Myocyte (in vitro differentiated cells): ENCODE measurements around the gene PPM1M. TPM values are rescaled to one million over a fixed set of nuclear protein-coding genes. Genes with fewer than 3 reads are reported as not detected.
A peak's percentile ranks its signal among the peaks of the same experiment; 100 is the strongest.

Experiments
- DNase-seq: peaks from one replicate; pipeline ENCODE4 v3.0.0-alpha.2; 2012; ENCODE audit warnings: low read depth
- polyA plus RNA-seq: library from polyadenylated mRNA; unstranded; fragments of >200 nt; gene quantifications from one replicate; pipeline ENCODE4 v1.2.1, GENCODE V29; 2012; ENCODE audit warnings: missing spikeins
- total RNA-seq: library from RNA; depleted of rRNA; stranded (reverse); fragments of >200 nt; gene quantifications from 2 replicates; pipeline ENCODE4 v1.2.3, GENCODE V29; 2014

The PPM1M gene, protein sequence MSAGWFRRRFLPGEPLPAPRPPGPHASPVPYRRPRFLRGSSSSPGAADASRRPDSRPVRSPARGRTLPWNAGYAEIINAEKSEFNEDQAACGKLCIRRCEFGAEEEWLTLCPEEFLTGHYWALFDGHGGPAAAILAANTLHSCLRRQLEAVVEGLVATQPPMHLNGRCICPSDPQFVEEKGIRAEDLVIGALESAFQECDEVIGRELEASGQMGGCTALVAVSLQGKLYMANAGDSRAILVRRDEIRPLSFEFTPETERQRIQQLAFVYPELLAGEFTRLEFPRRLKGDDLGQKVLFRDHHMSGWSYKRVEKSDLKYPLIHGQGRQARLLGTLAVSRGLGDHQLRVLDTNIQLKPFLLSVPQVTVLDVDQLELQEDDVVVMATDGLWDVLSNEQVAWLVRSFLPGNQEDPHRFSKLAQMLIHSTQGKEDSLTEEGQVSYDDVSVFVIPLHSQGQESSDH
- total RNA-seq, result 5.5 and 7.3 TPM in 2 replicates
- 29.7 TPM for polyA plus RNA-seq

DNA sequence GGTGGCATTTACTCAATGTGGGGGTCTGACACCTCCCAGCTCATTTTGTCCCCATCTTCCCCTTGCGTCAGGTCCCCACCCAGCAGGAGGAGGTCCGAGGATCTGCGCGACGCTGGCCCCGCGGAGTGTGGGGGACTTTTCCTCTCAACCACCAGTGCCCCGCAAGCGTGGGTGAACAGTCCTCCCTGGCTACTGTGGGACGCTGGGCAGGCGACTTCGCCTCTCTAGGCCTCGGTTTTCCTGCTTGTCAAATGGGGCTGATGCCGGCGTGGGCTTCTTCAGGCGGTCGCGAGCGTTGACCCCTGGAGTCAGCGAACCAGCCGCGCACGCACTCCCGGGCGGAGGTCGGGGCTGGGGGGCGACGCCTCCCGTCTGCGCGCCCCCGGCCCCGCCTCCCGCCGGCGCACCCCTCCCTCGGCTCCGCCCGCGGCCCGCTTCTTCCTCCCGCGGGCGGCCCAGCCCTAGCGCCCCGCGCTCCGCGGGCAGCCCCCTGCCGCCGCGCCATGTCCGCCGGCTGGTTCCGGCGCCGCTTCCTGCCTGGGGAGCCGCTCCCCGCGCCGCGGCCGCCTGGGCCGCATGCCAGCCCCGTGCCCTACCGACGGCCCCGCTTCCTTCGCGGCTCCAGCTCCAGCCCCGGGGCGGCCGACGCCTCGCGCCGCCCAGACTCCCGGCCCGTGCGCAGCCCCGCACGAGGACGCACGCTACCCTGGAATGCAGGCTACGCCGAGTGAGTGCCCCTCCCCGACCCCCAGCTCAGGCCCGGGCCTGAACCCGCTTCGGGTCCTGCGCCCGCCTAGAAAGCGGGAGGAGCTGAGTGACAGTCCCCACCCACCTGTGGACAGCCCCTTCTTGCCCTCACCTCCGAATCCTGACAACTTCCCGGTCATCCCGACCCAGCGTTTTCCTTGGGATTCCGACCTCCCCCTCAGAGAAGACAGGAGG lies at the start of gene PPM1M:
PPM1M (plus strand) TSS at position 438 of the 942 bp plus-strand sequence; CDS start at position 504, 66 bp downstream.
- peak; percentile 44 for DNase-seq

DNA sequence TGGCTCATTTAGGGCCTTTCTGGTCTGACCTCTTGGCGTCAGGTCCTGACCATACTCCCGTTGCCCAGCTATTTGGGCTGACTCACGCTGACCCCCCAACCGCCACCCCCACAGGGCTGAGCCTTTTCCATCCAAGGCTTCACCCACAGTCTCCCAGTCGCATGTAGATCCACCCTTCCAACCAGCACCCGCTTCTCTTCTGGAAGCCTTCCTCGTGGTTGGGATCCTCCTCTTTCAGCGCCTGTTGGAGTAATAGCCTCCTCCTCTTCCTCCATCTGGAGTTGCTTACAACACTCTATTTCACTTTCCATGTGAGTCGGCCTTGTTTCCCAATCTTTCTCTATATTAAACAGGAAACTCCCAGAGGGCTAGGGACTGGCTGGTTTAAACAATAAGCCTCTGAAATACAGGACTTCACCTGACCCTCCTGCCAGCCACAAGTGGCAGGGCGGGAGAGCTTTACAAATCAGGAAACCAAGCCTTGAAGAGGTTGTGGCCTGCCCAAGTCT lies 49.7 kb upstream of the PPM1M start:
- no peak for DNase-seq

DNA sequence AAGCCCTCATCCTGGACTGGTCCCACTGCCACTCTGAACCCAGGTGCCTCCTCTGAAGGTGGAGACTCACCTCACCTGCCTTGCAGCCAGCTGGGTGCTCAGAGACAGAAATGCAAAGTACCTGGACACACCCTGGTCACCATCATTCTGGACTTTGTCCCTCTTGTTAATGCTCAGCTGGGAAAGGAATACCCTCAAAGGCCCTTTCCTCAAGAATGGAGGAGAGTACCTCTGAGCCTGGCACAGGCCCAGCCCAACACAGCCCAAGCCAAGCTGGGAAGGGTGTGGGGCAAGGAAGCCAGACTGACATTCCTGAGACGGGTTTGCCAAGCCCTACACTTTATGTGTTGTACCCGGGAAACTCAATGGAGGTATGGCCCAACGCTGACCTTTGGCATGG lies 48.6 kb upstream of the PPM1M start:
- no peak for DNase-seq

DNA sequence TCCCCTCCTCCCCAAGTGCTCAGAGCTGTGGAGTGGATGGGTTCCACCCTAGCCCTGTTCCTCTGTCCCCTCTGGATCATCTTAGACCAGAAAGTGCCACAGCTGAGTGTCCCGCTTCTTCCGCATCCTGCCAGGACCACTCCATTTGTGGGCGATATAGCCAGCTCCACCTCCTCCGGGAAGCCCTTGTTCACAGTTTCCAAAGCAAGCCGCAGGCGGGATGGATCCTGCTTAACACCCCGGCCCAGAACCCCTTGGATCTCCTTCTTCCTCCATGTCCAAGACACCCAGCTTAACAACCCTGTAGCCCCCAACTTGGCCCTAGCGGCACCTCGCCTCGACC lies 48.1 kb upstream of the PPM1M start:
- DNase-seq, result no peak

DNA sequence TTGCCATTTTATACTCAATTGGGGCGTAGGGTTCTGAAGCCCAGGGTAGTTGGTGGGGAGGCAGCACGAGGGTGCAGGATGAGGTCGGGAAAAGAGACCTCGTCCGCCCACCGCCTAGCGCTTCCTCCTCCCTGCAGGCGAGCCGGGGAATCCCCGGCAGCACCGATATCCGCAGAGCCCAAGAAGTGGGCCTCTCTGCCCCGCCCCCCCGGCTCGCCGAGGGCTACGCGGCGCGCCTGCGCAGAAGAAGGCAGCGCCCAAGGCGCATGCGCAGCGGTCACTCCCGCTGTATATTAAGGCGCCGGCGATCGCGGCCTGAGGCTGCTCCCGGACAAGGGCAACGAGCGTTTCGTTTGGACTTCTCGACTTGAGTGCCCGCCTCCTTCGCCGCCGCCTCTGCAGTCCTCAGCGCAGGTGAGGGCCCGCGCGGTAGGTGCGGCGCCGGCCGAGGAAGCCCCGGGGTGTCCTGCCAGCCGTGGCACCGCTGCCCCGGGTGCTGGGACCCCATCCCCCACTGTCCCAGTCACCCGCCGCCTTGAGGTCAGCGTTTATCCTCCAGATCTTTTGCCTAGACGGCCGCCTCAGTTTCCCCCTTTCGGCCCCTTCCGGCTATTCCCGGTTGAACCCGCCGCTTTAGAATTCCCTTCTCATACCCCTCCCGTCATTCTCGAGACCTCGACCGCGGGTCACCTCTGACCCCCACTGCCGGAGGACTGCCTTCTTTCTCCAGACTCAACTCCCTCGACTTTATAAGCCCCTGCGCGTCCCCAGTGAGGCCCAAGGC lies 47.5 kb upstream of the PPM1M start, which contains the start of gene ALAS1:
ALAS1 (plus strand) TSS at position 319 of the 784 bp plus-strand sequence. CDS start 1,082 bp downstream, outside the sequence.
- peak; percentile 88 for DNase-seq

DNA sequence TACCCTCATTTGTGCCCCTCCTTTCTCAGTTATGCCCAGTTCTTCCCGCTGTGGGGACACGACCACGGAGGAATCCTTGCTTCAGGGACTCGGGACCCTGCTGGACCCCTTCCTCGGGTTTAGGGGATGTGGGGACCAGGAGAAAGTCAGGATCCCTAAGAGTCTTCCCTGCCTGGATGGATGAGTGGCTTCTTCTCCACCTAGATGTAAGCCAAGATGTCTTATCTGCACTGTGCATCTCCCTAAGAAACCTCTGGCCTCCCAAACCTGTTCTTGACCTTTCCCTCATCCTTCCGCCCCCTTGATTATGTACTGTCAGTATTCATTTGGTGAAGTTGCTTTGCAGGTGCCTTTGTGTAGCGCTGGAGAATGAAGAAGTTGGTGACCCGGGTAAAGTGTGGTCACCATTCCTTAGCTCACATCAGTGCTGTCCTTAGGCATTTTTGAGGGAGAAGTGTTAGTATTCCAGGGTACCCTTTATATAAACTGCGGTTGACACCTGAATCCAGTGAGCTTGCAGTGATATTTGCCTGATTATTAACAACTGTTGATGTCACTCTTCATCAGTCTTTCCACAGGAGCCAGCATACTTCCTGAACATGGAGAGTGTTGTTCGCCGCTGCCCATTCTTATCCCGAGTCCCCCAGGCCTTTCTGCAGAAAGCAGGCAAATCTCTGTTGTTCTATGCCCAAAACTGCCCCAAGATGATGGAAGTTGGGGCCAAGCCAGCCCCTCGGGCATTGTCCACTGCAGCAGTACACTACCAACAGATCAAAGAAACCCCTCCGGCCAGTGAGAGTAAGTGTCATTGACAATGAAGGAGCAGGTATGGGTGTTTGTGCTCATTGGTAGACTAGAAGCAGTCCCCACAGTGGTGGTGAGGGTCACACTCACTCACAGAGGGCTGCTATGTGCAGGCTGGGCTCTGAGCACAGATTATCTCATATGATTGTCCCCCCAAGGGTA lies 46.6 kb upstream of the PPM1M start:
- no peak for DNase-seq

DNA sequence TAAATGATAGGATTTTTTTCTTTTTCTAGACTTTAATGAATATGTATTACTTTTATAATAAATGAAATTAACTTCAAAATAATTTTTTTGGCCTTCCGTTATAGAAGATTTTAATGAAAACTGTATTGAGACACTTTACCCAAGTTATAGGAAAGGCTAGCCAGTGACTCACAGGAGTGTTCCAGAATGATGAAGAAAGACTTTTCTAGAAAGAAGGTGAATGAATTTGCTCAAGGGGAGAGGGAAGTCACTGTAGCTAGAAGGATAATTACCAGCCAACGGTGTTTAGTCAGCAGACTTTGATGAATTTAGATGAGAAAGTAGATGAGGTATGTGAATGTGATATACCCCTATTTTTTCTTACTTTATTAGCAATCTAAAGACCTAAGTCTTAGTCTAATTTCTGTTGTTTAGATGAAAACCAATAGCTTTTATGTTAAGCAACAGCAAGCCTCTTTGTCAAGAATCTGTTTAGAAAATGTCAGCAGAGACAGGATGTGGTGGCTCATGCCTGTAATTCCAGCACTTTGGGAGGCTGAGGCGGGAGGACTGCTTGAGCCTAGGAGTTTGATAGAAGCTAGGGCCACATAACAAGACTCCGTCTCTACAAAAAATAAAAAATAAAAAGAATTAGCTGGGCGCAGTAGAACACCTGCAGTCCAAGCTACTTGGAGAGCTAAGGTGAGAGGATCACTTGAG lies 44.4 kb upstream of the PPM1M start:
- no peak for DNase-seq

DNA sequence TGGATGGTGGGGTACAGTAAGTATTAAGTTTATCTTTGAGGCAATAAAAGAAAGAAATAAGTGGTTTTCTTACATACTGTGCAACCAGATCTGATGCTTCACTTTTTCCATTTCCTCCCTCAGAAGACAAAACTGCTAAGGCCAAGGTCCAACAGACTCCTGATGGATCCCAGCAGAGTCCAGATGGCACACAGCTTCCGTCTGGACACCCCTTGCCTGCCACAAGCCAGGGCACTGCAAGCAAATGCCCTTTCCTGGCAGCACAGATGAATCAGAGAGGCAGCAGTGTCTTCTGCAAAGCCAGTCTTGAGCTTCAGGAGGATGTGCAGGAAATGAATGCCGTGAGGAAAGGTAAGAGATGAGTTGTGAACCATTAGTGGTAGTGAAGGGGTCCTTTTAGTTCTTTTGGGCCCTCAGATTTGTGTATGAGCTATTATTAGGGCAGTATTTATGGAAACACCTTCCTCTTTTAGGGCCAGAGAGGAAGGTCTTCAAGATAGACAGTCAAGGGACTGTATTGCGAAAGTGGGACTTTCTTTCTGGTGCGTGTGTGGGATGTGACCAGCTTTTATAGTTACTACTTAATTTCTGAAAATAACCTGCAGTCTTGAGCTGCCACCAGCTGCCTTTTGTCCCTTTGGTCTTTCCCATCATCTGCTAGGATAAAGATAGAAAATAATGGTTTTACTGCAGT lies 43.0 kb upstream of the PPM1M start:
- no peak for DNase-seq

DNA sequence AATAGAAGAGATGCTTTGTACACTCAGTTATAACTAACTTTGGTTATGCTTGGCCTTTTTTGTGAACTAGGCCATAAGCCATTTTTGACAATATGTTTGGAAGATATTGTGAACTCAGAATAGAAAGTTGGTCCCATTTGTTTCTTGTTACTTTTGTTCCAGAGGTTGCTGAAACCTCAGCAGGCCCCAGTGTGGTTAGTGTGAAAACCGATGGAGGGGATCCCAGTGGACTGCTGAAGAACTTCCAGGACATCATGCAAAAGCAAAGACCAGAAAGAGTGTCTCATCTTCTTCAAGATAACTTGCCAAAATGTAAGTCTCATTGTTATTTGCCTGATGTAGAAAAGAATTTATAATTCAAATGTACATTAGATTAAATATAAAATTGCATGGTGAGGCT lies 41.9 kb upstream of the PPM1M start:
- DNase-seq, result no peak

DNA sequence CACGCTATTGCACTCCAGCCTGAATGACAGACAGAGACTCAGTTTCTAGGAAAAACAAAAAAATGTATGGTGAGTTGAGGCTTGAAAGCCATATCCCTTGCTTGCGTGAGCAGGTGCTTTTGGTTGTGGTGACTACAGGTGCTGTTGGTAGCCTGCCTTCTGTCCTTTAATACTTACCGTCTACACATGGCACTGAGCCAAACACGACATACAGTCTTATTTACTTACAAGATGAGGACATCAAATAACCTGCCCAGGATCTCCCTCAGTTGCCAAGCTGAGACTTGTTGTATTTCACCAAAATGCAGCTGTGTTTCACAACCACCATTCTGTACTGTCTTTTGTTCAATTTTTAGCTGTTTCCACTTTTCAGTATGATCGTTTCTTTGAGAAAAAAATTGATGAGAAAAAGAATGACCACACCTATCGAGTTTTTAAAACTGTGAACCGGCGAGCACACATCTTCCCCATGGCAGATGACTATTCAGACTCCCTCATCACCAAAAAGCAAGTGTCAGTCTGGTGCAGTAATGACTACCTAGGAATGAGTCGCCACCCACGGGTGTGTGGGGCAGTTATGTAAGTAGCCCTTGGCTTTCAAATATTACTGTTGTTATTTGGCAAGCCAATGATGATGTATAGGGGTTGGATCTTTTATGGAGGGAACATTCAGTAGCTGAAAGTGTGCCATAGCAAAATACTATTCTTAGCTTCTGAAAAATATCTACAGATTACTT lies 41.1 kb upstream of the PPM1M start:
- no peak for DNase-seq

DNA sequence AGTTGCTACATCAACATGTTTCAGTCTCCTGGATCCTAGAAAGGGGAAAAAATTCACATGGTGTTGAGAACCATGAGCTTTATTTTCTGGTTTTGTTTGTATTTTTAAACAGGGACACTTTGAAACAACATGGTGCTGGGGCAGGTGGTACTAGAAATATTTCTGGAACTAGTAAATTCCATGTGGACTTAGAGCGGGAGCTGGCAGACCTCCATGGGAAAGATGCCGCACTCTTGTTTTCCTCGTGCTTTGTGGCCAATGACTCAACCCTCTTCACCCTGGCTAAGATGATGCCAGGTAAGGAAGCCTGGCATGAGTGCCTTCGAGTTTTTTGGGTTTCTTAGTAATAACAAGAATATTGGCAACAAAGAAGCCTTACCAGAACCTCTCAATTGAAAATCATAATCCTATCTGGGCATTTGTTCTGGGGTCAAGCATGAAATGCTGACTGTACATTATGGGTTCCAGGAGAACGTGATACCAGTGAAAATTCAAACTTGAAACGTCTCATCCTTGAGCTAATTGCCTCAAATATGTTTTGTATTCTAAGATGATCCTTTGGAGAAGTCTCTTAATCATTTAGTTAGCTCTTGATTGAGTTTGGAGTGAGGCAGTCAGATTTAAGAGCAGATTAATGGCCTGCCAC lies 39.7 kb upstream of the PPM1M start:
- no peak for DNase-seq

DNA sequence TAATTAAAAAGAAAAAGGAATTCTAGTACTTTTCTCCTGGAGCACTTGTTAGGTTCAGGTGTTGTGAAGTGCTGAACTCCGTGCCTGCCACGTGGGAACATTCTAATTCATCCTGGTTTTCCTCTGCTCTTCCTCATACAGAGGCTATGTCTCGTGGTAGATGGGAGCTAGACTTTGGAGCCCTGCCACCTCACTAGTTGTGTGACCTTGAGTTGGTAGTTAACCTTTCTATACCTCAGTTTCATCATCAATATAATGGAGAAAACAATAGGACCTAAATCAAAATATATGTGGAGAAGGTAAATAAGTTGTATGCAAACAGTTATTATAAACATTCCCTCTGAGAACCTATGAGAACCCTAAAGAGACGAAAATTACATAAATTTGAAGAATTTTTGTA lies 37.0 kb upstream of the PPM1M start:
- no peak for DNase-seq

DNA sequence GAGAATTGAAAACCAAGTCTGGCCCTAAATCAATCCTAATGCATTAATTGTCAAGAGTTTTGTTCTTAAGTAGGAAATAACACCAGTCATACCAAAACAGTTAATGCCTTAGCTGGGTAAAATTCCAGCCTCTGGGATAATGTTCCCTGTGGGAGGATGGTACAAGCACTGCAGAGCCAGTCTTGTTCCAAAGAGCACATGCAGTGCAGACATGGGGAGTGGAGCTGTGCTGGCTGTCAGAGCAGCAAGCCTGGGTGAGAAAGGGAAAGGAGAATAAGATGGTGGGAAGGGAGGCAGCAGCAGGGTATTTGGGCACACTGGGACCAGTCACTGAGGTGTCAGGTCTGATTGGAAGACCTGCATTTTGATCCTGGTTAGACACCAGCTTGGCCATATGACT lies 35.5 kb upstream of the PPM1M start:
- DNase-seq, result no peak

DNA sequence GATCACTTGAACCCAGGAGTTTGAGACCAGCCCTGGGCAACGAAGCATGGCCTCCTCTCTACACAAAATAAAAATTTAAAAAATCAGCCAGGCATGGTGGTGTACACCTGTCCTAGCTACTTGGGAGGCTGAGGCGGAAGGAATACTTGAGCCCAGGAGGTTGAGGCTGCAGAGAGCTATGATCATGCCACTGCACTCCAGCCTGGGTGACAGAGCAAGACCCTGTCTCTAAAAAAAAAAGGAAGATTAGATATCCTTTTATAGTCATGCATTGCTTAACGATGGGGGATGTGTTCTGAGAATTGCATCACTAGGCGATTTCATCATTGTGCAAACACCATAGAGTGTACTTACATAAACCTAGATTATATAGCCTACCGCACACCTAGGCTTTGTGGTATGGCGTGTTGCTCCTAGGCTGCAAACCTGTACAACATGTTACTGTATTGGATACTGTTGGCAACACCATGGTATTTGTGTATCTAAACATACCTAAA lies 35.0 kb upstream of the PPM1M start:
- DNase-seq, result no peak

DNA sequence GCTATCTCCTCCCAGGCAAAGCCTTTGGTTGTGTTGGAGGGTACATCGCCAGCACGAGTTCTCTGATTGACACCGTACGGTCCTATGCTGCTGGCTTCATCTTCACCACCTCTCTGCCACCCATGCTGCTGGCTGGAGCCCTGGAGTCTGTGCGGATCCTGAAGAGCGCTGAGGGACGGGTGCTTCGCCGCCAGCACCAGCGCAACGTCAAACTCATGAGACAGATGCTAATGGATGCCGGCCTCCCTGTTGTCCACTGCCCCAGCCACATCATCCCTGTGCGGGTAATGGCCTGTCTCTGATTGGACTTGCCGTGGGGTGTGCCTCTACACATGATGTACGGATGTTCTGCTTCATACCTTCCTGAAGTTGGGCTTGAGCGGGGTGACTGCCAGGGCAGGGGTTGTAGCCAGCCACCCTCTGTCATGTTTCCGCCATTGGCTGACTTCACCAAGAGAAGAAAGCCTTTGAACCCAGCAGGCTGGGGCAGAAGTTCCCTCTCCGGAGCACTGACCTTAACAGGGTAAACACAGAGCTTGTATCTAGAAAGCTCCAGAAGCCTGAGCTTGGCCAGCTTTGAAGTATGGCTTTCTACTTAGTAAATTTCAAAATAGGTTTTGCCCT lies 34.2 kb upstream of the PPM1M start:
- DNase-seq, result no peak

DNA sequence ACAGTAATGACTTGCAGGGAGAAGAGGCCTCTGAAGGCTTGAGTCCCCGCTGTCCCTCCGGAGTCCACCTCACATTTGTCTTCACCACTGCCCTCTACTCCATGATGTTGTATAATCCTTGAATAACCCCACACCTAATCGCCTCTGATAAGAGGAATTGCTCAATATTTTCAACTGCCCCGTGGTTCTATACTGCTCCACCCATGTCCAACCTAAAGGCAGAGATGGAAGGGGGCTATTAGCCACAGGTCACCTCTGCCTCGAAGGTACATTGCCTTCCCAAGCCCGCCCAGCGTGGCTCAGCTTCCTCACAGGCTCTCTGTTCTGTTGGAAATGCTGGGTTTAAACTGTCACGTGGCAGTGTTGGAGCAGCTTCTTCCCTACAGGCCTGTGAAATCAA lies 32.6 kb upstream of the PPM1M start:
- DNase-seq, result no peak

DNA sequence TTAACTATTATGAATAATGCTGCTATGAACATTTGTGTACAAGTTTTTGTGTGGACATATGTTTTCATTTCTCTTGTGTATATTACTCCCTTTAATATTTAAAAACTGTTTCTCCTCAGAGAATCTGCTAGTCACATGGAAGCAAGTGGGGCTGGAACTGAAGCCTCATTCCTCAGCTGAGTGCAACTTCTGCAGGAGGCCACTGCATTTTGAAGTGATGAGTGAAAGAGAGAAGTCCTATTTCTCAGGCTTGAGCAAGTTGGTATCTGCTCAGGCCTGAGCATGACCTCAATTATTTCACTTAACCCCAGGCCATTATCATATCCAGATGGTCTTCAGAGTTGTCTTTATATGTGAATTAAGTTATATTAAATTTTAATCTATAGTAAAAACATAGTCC lies 31.7 kb upstream of the PPM1M start:
- no peak for DNase-seq
